HG02852 (cell line): ENCODE results near the gene NR1H3.

ENCODE experiments used
- ATAC-seq: cut with Tn5 transposase; IDR thresholded peaks from one replicate; pipeline ENCODE4 v1.9.1; 2021; ENCODE audit warnings: mild to moderate bottlenecking, moderate library complexity; ENCODE audit not compliant: unreplicated experiment

The NR1H3 gene

GRCh38 chr11:47243454-47243853 lies 14.3 kb upstream of the NR1H3 start:
- ATAC-seq = no peak

DNA sequence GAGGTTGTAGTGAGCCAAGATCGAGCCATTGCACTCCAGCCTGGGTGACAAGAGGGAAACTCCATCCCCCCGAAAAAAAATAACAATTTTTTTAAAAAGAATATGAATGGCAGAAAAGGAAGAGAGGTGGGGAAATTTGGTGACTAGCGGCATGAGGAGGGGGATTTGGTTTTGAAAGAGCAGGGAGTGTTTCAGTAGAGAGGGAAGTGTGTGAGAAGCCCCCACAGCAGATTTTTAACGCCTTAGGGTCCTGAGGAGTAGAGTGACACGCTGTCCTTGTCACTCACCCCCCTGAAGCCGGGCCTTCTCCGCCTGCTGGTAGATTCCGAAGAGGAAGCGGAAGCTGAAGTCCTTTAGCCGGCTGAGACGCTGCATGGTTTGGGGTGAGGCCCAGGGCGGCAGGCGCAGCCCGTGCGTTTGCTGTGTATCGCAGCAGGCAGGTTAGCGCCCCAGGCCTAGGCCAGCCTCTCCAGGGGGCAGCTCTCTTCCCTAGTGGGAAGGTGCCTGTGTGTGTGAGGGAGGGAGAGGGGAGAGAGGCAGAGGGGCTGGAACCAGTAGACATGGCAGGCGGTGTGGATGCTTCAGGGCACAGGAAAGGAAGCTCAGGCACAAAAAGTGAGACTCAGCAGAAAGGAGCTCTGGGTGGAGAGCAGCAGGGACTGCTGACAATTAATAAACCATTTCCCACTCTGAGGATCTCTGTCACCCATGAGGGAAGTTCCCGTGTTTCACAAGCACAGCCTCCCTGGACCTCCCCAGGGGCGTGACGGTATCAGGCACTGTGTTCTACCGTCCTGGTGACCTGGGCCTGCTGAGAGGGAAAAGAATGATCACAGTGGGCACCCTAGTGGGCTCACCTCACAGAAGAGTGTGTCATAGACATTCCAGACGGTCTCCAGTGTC lies 13.1 kb upstream of the NR1H3 start:
- ATAC-seq = no peak

- ATAC-seq = no peak
These were observed 12.0 kb upstream of the NR1H3 start for GRCh38 chr11:47245611-47246357.

DNA sequence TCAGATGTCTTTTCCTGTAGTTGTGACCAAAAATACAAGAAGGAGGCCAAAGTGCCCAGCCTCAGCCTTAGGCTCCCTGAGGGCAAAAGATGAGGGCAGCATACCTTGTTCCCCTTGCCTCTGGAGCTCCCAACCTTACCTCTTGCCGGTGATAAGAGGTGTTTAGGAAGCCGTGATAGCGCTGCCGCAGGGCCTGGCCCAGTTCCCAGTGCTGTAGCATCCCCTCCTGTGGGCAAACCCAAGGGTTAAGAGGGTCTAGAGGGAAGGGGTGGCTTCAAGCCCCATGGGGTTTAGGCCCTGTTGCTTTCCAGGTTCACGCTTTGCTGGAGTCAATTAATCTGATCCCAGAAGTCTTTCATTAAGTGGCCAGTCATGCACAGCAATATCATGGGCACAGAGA lies 10.3 kb upstream of the NR1H3 start:
- ATAC-seq = no peak

DNA sequence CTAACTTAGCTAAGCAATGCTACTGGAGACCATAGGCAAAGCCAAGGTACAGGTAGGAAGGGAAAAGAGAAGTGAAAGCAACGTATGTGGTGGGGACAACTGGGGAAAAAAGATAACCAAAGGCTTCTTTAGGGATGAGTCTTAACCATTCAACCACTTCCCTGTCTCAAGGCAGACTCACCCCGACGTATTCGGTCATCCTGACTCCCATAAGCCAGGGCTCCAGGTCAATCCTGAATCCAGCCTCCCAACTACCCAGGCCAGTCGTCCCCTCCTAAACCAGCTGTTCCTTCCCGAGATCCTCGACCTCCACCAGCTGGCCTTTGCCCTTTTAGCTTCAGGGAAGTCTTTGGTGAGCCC lies 9.5 kb upstream of the NR1H3 start:
- ATAC-seq = peak; percentile 33

DNA sequence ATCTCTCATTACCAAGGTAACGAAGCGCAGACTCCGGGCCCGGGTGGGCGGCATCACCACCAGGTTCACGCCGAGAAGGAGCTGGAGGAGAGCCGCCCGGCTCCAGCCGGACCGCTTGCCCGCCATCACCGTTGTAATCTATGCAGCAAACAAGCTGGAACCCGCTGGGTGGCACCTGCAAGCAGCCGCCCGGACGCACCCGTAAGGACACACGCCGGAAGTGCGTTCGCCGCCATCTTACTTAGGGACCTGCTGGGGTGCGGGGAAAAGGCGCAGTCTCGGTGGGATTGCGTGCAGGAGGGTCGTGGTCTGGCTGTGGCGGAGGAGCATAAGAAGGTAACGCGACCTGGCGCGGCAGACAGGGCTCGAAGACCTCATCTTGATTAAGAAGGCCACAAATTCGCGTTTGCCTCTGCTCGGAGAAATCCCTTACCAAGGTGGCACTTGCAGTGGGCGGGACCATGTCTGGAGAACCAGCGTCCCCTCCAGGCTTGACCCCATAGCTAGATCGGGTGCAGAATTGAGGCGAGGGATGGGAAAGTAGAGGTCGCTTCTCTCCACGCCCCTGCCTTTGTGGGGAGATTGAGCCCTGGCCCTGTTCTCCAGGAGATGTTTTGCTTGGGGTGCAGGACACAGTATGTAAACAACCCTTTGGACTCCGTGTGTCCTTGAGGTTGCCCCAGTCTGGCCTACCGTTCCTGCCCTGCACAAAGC lies 9.0 kb upstream of the NR1H3 start, which contains the start of gene ACP2:
ACP2 (minus strand) TSS at position 151 of the 714 bp plus-strand sequence; CDS start at position 126, 25 bp downstream.
- ATAC-seq = peak; percentile 92

DNA sequence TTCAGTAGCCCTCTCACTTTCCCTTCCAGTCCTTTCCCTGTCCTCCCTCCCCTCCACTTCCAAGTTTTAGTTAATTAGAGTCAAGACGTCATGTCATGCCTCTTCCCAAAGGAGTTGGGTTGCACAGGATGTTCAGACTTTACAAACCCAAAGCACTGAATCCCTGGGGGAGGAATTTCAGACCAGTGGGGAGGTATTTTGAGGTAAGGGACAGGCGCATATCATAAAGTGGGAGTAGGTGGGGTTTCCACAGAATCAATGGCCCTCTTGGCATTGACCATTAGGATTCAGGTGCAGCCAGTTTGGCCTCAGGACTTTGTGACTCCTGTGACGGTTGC lies 8.4 kb upstream of the NR1H3 start:
- ATAC-seq = no peak

GRCh38 chr11:47251751-47252150 lies 6.0 kb upstream of the NR1H3 start:
- ATAC-seq = no peak

DNA sequence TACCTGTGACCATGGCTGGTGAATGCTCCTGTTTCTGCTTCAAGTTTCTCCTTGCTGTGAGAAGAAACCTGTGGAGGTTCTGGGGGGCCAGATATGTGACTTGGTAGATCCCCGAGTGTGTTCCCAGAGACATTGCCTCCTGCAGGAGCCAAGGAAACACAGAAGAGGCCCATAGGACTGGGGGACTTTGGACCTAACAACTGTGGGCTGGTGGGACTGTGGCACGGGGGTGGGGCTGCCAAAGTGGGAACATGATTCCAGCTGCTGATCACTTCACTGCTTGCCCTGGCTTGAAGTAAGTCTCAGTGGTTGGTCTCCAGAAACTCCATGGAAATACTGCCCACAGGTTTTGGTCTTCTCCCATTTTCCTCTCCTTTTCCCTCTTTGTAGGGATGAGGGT lies 4.1 kb upstream of the NR1H3 start:
- ATAC-seq = no peak

- no peak for ATAC-seq
These were observed 3.4 kb upstream of the NR1H3 start for GRCh38 chr11:47254386-47254785.

GRCh38 chr11:47256374-47256773 lies 1.4 kb upstream of the NR1H3 start:
- ATAC-seq = no peak

DNA sequence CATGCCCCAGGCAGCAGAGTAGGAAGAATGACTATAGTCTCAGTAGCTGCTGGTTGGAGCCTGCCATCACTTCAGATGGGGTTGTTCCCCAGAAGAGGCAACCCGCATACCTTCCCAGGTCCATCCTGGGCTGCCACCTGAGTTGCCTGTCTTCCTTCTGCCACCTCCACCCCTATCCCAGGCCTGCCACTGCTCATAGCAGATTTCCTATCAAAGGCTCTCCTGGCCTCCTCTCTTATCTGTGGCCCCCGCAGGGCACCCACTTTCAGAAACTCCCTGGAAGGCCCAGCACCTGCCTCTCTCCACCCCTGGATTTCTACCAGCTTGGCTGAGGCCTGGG lies 649 bp upstream of the NR1H3 start:
- no peak for ATAC-seq

GRCh38 chr11:47258317-47258902 lies 614 bp downstream of the NR1H3 start:
- ATAC-seq = no peak

DNA sequence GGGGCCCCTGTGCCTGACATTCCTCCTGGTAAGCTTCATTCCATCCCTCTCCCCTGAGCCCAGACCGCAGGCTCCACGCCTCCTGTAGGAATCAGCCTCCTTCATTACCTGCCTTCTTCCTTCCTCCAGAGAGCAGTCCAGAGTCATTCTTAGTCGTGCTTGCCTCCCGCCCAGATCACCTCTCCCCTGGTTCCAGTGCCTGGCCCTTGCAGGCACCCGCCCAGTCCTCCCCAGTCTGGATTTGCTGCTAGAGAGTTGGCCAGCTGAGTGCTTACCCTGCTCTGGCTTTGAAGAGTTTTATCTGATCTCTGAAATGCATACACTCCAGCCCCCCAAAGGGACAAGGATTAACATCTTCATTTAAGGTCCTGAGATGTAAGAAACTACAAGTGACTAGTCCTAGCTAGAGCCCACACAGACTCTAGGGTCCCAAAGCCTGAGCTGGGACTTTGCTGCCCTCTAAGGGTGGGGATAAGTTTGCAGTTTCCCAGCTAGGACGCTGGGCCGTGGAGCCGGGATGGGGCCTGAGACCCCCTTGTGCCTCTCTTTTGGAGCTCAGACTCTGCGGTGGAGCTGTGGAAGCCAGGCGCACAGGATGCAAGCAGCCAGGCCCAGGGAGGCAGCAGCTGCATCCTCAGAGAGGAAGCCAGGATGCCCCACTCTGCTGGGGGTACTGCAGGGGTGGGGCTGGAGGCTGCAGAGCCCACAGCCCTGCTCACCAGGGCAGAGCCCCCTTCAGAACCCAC lies 1.6 kb downstream of the NR1H3 start:
- ATAC-seq = peak; percentile 48

- ATAC-seq = no peak
These were observed 2.6 kb downstream of the NR1H3 start for GRCh38 chr11:47260366-47260765.

- ATAC-seq = no peak
These were observed 3.5 kb downstream of the NR1H3 start for GRCh38 chr11:47261291-47261800.

GRCh38 chr11:47264119-47264518 lies 6.3 kb downstream of the NR1H3 start:
- no peak for ATAC-seq

DNA sequence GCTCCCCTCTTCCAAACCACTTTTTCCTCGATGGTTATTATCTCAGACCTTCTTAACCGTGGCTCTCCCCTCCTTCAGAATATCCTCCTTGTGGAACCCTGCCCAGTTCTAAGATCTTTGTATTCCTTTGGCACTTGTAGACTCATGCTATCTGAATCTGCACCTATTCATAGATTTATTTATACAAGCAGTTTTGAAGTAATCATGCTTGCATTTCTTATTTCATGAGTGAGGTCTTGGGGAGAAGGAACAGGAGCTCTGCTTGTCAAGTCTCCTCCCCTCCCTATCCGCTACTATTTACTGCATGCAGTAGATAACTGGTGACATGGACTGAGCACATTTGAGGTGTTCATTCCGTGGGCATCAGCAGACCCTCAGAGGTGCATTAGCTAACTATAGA lies 6.7 kb downstream of the NR1H3 start:
- no peak for ATAC-seq

- no peak for ATAC-seq
These were observed 10.1 kb downstream of the NR1H3 start for GRCh38 chr11:47267876-47268275.

DNA sequence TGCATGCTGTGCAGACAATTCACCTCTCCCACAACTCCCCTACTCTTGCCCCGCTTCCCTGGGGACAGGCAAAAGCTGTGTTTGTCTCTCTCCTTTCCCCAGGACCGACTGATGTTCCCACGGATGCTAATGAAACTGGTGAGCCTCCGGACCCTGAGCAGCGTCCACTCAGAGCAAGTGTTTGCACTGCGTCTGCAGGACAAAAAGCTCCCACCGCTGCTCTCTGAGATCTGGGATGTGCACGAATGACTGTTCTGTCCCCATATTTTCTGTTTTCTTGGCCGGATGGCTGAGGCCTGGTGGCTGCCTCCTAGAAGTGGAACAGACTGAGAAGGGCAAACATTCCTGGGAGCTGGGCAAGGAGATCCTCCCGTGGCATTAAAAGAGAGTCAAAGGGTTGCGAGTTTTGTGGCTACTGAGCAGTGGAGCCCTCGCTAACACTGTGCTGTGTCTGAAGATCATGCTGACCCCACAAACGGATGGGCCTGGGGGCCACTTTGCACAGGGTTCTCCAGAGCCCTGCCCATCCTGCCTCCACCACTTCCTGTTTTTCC lies 10.7 kb downstream of the NR1H3 start:
- ATAC-seq = no peak
